GM18868 (cell line): ENCODE data around the gene FHIT.

Source experiments
- ATAC-seq: cut with Tn5 transposase; IDR thresholded peaks from one replicate; pipeline ENCODE4 v1.9.1; 2021; ENCODE audit warnings: mild to moderate bottlenecking, moderate library complexity; ENCODE audit not compliant: unreplicated experiment

FHIT gene

GRCh38 chr3:60154011-60154410, 1097.2 kb downstream of the FHIT start:
- ATAC-seq, result no peak

GRCh38 chr3:60153221-60153999, 1097.8 kb downstream of the FHIT start:
- ATAC-seq, result no peak

- ATAC-seq, result no peak
Observed at GRCh38 chr3:60149501-60149900, 1101.8 kb downstream of the FHIT start.

GRCh38 chr3:60147249-60147950, 1103.9 kb downstream of the FHIT start:
- no peak for ATAC-seq

- no peak for ATAC-seq
Observed at GRCh38 chr3:60146121-60146520, 1105.1 kb downstream of the FHIT start.

- no peak for ATAC-seq
Observed at GRCh38 chr3:60144071-60144470, 1107.2 kb downstream of the FHIT start.

GRCh38 chr3:60142009-60142408, 1109.2 kb downstream of the FHIT start:
- ATAC-seq, result no peak

- no peak for ATAC-seq
Observed at GRCh38 chr3:60140160-60140559, 1111.1 kb downstream of the FHIT start.

GRCh38 chr3:60136601-60137000, 1114.7 kb downstream of the FHIT start:
- ATAC-seq, result no peak

- ATAC-seq, result no peak
Observed at GRCh38 chr3:60135474-60135873, 1115.8 kb downstream of the FHIT start.

GRCh38 chr3:60133269-60134162, 1117.7 kb downstream of the FHIT start:
- no peak for ATAC-seq

GRCh38 chr3:60131618-60132017, 1119.6 kb downstream of the FHIT start:
- no peak for ATAC-seq

- ATAC-seq, result no peak
Observed at GRCh38 chr3:60126511-60127304, 1124.5 kb downstream of the FHIT start.

- ATAC-seq, result no peak
Observed at GRCh38 chr3:60125686-60126085, 1125.6 kb downstream of the FHIT start.

GRCh38 chr3:60120245-60120644, 1131.0 kb downstream of the FHIT start:
- ATAC-seq, result no peak

- ATAC-seq, result no peak
Observed at GRCh38 chr3:60114191-60114590, 1137.1 kb downstream of the FHIT start.

- no peak for ATAC-seq
Observed at GRCh38 chr3:60107275-60107674, 1144.0 kb downstream of the FHIT start.

- no peak for ATAC-seq
Observed at GRCh38 chr3:60102154-60102553, 1149.1 kb downstream of the FHIT start.

- ATAC-seq, result no peak
Observed at GRCh38 chr3:60101621-60102020, 1149.6 kb downstream of the FHIT start.

- ATAC-seq, result no peak
Observed at GRCh38 chr3:60096403-60096802, 1154.8 kb downstream of the FHIT start.

GRCh38 chr3:60095930-60096329, 1155.3 kb downstream of the FHIT start:
- ATAC-seq, result no peak
